GM23338 (cell line): ENCODE data around the gene GRHL3.

Source experiments
- CREB1 ChIP-seq: fragments of 250-450 bp; sonication (Bioruptor Pico); IDR thresholded peaks from 2 replicates; pipeline ENCODE4 v1.5.0; 2020; ENCODE audit warnings: low read depth, mild to moderate bottlenecking, moderate library complexity
- CTCF ChIP-seq, 2 experiments: fragments of 200-600 bp in 1 of 2; sonication (generic) in 1 of 2; conservative IDR thresholded peaks; 2 replicates each; pipeline versions ENCODE4 v1.5.1 to v1.6.1; 2016 to 2017; ENCODE audit warnings: antibody characterized with exemption in 2 of 2, low read depth in 2 of 2, mild to moderate bottlenecking in 2 of 2, moderate library complexity in 1 of 2
- EZH2 ChIP-seq: fragments of 200-600 bp; sonication (generic); IDR thresholded peaks from one replicate; pipeline ENCODE4 v1.8.0; 2017; ENCODE audit warnings: antibody characterized with exemption, mild to moderate bottlenecking, low read depth; ENCODE audit not compliant: unreplicated experiment
- EZH2phosphoT487 ChIP-seq: fragments of 200-600 bp; sonication (generic); IDR thresholded peaks from one replicate; pipeline ENCODE4 v1.8.1; 2018; ENCODE audit warnings: antibody characterized with exemption; ENCODE audit not compliant: unreplicated experiment
- POLR2AphosphoS5 ChIP-seq: IDR thresholded peaks from 2 replicates; pipeline ENCODE4 v1.6.1; 2016; ENCODE audit warnings: antibody characterized with exemption, low read depth
- REST ChIP-seq: IDR thresholded peaks from one replicate; pipeline ENCODE4 v1.6.1; 2018; ENCODE audit warnings: antibody characterized with exemption; ENCODE audit not compliant: unreplicated experiment
- ZNF114 ChIP-seq: fragments of 250-450 bp; sonication (Bioruptor Pico); IDR thresholded peaks from 2 replicates; pipeline ENCODE4 v1.5.0; 2020; ENCODE audit warnings: mild to moderate bottlenecking, moderate library complexity

GRCh38 chr1:24324903-24325302, 5.7 kb downstream of the GRHL3 start:
- TF ChIP-seq CTCF (conservative IDR thresholded peaks at IDR 0.05; ENCODE audit: low read depth in 2 of 2) (no peak), EZH2 (no peak), POLR2AphosphoS5 (no peak), REST (no peak), CREB1 (CRISPR knock-in tag) (no peak), EZH2phosphoT487 (no peak), ZNF114 (CRISPR knock-in tag) (no peak)
